H54 (cell line): ENCODE results near the gene PSME3.
"Not testable (repeated sequence)": the region's sequence is repeated elsewhere in the genome, so short reads cannot be mapped to it uniquely, and the experiment has no call there.

ENCODE experiments used
- DNase-seq: peaks from one replicate; pipeline ENCODE4 v3.0.0; 2011; ENCODE audit warnings: low spot score, mixed read lengths; ENCODE audit not compliant: insufficient read length
- FAIRE-seq: peaks from 3 replicates; lab custom pipeline; 2011; peaks lifted over from hg19 to GRCh38; lab: Jason Lieb, UNC
- POLR2A ChIP-seq: IDR thresholded peaks from 2 replicates; pipeline ENCODE4 v1.6.1; 2011; ENCODE audit warnings: low read depth, mild to moderate bottlenecking, low read length

The PSME3 gene

GRCh38 chr17:42866631-42867575, 33.7 kb downstream of the PSME3 start:
- no peak for FAIRE-seq
- no peak for TF ChIP-seq POLR2A
- no peak for DNase-seq

- not testable (repeated sequence) for DNase-seq, FAIRE-seq
Observed at GRCh38 chr17:42867694-42868261, 34.6 kb downstream of the PSME3 start.

GRCh38 chr17:42868338-42868737, 35.1 kb downstream of the PSME3 start:
- TF ChIP-seq POLR2A: no peak
- FAIRE-seq: no peak
- DNase-seq: no peak

GRCh38 chr17:42871647-42872046, 38.5 kb downstream of the PSME3 start:
- TF ChIP-seq POLR2A: no peak
- FAIRE-seq (no peak), DNase-seq (no peak)

GRCh38 chr17:42872251-42872965, 39.2 kb downstream of the PSME3 start:
- DNase-seq: no peak
- TF ChIP-seq POLR2A: no peak
- no peak for FAIRE-seq

- FAIRE-seq: no peak
- DNase-seq: no peak
- no peak for TF ChIP-seq POLR2A
Observed at GRCh38 chr17:42873315-42873714, 40.1 kb downstream of the PSME3 start.

- not testable (repeated sequence) for DNase-seq, FAIRE-seq
Observed at GRCh38 chr17:42873932-42874695, 40.9 kb downstream of the PSME3 start.

- no peak for DNase-seq
- FAIRE-seq: no peak
- TF ChIP-seq POLR2A: no peak
Observed at GRCh38 chr17:42877037-42877436, 43.8 kb downstream of the PSME3 start.

- FAIRE-seq: no peak
- no peak for TF ChIP-seq POLR2A
- no peak for DNase-seq
Observed at GRCh38 chr17:42878123-42878880, 45.1 kb downstream of the PSME3 start.

GRCh38 chr17:42878924-42879595, 45.9 kb downstream of the PSME3 start:
- DNase-seq (no peak), FAIRE-seq (no peak)
- TF ChIP-seq POLR2A: no peak

GRCh38 chr17:42879596-42879985, 46.4 kb downstream of the PSME3 start:
- DNase-seq (peak; percentile 30), FAIRE-seq (no peak)
- TF ChIP-seq POLR2A: no peak

GRCh38 chr17:42880776-42881310, 47.6 kb downstream of the PSME3 start:
- FAIRE-seq (no peak), DNase-seq (no peak)
- no peak for TF ChIP-seq POLR2A

- not testable (repeated sequence) for FAIRE-seq, DNase-seq
Observed at GRCh38 chr17:42881706-42882105, 48.5 kb downstream of the PSME3 start.
